GM18907 (cell line): Measurements from ENCODE around the gene SUB1.

Source experiments
- ATAC-seq: cut with Tn5 transposase; IDR thresholded peaks from one replicate; pipeline ENCODE4 v1.9.1; 2021; ENCODE audit warnings: mild to moderate bottlenecking, moderate library complexity; ENCODE audit not compliant: unreplicated experiment

SUB1 gene

DNA sequence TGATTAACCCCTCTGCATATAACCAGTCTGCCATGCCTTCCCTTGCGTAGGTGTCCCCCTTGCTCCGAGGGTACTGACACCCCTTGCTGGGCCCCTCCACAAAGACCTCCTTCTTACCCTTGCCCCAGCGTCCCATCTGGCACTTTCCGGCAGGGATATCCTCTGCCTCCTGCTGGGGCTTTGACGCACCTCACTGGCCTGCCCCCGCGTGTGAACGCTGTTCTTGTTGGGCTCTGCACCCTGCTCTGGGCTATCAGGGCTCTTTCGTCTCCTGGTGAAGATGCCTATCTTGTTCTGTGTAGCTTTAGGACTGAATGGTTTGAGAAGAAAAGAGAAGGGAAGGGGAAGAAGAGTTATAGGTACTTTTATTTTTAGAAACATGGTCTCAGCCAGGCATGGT lies 53.0 kb downstream of the SUB1 start:
- ATAC-seq, result no peak

DNA sequence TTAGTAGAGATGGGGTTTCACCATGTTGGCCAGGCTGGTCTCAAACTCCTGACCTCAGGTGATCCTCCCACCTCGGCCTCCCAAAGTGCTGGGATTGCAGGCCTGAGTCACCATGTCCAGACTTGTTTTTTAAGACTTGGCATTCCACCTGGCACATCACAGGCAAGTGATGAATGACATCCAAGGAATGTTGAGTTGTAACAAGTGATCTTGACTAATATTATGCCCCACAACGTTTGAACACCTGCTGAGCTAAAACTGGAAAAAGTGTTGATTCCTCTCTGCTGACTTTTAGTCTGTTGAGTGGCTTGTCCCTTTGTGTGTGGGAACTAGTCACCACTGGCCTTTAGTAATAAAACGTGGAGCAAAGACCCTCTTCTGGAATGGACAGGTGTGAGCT lies 54.6 kb downstream of the SUB1 start:
- no peak for ATAC-seq

DNA sequence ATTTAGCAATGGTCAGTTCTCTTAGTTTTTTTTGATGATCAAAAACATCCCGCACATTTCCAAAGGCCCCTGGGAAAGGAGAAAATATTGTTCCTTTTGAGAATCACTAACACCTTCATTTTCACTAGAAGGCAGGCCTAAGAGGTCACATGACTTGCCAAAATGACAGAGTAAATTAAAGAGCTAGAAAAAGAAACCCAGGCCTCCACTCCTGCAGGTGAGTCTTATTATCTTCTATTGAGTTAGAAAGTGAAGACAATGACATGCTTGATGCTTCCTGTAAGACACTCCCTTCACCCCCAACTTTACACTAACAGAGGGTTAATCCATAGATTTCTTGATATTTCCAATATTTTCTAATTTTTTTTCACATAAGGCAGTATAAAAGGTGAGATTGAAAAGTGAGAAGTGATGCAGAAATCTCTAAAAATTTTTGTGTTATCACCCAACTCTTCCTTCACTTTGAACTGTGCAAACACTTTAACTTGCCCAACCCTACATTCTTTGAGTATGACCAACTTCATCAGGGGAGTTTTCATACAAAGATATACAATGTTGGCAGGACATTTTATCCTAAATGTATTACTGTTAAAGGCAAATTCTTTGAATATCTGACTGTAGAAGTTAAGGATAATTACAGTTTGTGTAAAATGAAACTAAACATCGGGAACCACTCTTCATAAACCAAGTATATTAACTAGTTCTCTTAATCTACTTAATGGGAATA lies 57.1 kb downstream of the SUB1 start:
- ATAC-seq, result no peak

DNA sequence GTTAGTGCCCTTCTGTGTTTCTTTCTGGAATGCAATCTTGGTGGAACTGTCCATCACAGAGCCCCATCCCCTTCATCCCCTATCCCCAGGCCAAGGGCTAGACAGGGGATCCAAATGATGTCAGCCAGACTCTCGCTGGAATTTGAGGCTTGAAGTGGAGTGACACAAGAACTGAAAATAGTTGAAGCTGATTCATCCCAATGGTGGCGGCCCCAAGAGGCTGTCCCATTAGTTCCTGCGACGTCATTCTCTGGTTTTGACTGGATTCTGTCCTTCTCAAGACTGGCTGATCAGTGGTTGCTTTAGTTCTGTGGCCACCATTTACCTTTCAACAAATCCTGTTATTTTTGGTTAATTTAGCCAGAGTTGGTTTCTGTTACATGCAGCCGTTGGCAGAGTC lies 59.9 kb downstream of the SUB1 start:
- ATAC-seq, result no peak

DNA sequence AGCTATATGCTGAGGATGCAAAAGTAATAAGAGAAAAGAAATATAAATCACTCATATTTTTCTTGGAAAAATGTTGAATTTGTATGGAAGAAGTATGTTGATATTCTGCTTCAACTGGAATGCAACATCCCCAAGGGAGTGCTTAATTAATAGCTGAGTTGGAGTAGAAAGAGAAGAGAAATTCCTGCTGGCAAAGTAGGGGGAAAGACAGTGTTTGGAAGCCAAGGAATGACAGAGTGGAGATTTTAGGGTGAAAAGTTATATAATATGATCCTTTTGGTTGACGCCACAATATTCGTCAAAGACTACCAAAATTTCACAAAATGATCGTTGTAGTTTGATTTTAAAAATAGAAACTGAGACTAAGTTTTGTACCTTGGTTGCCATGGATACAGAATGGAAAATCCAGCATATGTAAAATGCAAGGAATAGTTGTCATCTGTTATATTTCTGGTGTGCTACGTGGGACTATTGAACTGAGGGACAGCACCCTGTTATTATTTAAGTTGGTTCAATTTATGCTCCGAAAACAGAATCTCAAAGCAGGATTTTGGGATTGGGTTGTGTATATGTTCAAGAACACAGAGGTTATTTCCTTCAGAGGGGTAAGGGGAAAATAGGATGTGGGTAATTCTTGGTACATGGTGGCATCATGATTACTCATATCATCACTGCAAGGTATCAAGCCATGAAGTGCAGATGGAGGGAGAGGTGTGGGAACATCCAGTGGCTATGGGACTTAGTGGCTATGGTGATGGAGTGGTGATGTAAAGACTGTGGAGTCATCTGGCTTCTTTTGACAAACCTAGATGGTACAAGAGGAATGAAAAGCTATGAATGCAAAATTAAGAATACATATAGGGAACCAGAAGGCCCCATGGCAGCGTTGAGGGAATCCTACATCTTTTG lies 61.0 kb downstream of the SUB1 start:
- ATAC-seq, result no peak

DNA sequence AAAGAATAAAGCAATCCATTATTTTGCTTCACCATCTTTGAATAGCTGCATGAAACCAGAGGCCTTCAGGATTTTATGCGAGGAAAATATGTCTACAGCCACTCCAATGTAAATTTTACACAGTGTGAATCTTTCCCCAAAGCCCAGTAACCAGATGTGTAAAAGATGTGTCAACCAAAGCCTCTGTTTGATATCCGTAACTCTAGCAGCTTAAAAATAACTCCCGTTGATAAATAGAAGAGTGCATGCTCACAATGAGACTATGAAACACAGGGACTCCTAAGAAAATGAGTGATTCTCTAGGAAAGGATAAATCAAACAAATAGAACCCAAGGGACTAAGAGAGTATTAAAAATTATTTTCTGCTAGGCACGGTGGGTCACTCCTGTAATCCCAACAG lies 65.7 kb downstream of the SUB1 start:
- no peak for ATAC-seq

DNA sequence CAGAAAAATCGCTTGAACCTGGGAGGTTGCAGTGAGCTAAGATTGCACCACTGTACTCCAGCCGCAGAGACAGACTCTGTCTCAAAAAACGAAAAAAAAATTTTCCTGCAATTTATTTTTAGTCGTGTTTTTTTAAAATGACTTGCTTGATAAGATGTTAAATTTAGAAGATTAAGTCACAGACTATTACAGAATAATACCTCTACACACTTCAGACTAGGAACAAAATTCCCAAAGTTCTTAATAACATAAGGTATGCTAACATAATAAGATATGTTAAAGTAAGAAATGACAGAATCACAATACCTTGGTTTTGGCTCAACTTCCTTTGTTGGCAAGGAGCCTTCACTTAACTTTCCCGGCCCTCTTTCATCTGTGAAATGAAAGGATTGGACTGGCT lies 66.3 kb downstream of the SUB1 start:
- ATAC-seq, result no peak
